ENCODE data around the gene CNPY1.

GRCh38 chr7:155584261-155584660 is 37.9 kb upstream of the CNPY1 start:
- TF ChIP-seq POLR2A (IDR thresholded peaks at IDR 0.05): no peak
- no peak for TF ChIP-seq CTCF (IDR thresholded peaks at IDR 0.05)
- TF ChIP-seq POLR2AphosphoS5 (IDR thresholded peaks at IDR 0.05; ENCODE audit: insufficient read depth in 1 of 2, low read depth in 1 of 2): no peak

Measured in vagina (tissue), 2 donors.